HUES48 (cell line): Measurements from ENCODE around the gene GPBP1.
"Not testable (repeated sequence)": the region's sequence is repeated elsewhere in the genome, so short reads cannot be mapped to it uniquely, and the experiment has no call there.

Source experiments
- H3K27ac ChIP-seq: one replicate; pipeline ENCODE4 v1.7.0; 2013; ENCODE audit warnings: low read depth, low read length, inconsistent platforms
- H3K27me3 ChIP-seq: 2 replicates; pipeline ENCODE4 v1.6.1; 2013; ENCODE audit warnings: mild to moderate bottlenecking, low read length; ENCODE audit not compliant: control insufficient read depth, insufficient read depth
- H3K36me3 ChIP-seq: 2 replicates; pipeline ENCODE4 v1.6.1; 2013; ENCODE audit warnings: low read length; ENCODE audit not compliant: control insufficient read depth, insufficient read depth
- H3K4me1 ChIP-seq: 2 replicates; pipeline ENCODE4 v1.6.1; 2013; ENCODE audit warnings: mild to moderate bottlenecking, low read length; ENCODE audit not compliant: control insufficient read depth, insufficient read depth
- H3K4me3 ChIP-seq: 2 replicates; pipeline ENCODE4 v1.5.1; 2013; ENCODE audit warnings: mild to moderate bottlenecking, low read depth, low read length
- H3K9ac ChIP-seq: 2 replicates; pipeline ENCODE4 v1.6.1; 2013; ENCODE audit warnings: mild to moderate bottlenecking, low read depth, low read length, moderate library complexity
- H3K9me3 ChIP-seq: 2 replicates; pipeline ENCODE4 v1.6.1; 2013; ENCODE audit warnings: low read length; ENCODE audit not compliant: control insufficient read depth, insufficient read depth

The GPBP1 gene

DNA sequence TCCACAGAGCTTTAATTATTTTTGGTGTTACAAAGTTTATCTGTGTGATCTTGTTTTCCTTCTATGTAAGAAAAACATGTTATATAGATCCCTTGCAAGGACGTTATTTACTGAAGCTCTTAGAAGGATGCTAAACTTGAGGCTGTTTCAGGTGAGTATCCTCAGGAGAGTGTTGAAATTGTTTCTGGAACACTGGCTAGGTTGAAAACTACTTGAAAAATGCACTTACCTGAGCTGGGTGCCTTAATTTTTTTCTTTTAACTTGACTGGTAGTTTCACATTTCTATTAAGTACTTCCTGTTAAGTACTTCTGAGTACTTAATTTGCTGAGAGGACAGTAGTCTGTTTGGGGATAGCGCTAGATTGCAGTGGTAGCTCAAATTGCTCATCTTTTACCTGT is 18.1 kb downstream of the GPBP1 start:
- no peak overlapping the region for H3K4me3 ChIP-seq
- H3K4me1 ChIP-seq = peaks cover 11% of the 10 kb centered on the region; the same call in 1 of the 2 replicates
- no peaks in the 10 kb centered on the region for H3K27me3 ChIP-seq
- H3K36me3 ChIP-seq = peaks cover 17% of the 10 kb centered on the region
- H3K9me3 ChIP-seq = no peaks in the 10 kb centered on the region
- H3K27ac ChIP-seq = no peak overlapping the region
- no peak overlapping the region for H3K9ac ChIP-seq

DNA sequence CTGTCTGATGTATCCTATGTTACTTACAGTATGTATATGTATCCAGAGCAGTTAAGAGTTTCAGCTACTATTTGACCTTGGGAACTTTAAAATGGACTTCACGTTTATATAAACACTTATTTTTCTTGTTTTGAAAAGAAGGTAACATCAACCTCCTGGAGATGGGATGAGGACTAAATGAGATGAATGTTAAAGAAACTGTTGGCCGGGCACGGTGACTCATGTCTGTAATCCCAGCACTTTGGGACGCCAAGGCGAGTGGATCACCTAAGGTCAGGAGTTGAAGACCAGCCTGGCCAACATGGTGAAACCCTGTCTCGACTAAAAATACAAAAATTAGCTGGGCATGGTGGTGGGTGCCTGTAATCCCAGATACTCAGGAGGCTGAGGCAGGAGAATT is 19.0 kb downstream of the GPBP1 start:
- H3K27me3 ChIP-seq, H3K4me1 ChIP-seq, H3K4me3 ChIP-seq, H3K9ac ChIP-seq, H3K27ac ChIP-seq, H3K9me3 ChIP-seq: not testable (repeated sequence)
- H3K36me3 ChIP-seq = peaks cover 20% of the 10 kb centered on the region

DNA sequence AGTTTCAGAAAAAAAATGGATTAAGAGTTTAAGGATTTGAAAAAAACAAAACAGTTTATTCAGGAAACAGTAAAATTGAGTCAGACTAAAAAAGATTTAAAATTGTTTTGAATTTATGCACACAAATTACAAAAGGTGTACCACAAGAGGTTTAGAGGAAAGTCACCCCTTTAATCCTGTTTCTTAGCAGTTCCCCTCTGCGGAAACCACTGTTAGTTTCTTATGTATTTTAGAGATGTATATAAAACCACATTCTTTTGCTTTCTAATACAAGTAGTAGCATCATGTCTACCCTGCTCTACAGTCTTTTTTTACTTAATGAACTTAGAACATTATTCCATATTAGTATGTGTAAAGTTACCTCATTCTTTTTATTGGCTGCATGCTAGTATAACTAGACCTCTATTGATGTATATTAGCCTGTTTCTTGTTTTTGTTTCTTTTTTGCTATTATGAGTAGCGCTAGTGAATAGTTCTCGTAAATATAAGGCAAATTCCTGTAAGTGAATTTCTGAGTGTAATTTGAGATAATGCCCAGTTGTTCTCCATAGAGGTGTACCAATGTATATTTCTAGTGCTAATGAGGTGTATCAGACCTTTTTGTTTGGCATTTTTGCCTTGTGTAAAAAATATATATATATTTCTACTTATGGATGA is 20.0 kb downstream of the GPBP1 start:
- H3K9me3 ChIP-seq = no peaks in the 10 kb centered on the region
- H3K27ac ChIP-seq = no peak overlapping the region
- no peaks in the 10 kb centered on the region for H3K27me3 ChIP-seq
- peaks cover 25% of the 10 kb centered on the region for H3K36me3 ChIP-seq
- no peak overlapping the region for H3K4me3 ChIP-seq
- H3K4me1 ChIP-seq = peaks cover 8% of the 10 kb centered on the region; the same call in 1 of the 2 replicates
- no peak overlapping the region for H3K9ac ChIP-seq

DNA sequence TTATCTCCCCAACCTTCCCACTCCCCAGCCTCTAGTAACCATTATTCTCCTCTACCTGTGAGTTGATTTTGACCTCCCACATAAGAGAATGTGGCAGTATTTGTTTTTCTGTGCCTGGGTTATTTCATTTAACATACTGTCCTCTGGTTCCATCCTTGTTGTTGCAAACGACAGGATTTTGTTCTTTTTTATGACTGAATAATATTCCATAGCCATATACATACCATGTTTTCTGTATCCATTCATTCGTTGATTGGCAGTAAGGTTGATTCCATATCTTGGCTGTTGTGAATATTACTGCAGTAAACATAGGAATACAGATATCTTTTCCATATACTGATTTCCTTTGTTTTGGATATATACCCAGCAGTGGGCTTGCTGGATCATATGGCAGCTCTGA is 20.8 kb downstream of the GPBP1 start:
- Histone ChIP-seq H3K9ac (no peak overlapping the region), H3K4me1 (peaks cover 12% of the 10 kb centered on the region), H3K27me3 (no peaks in the 10 kb centered on the region), H3K9me3 (no peaks in the 10 kb centered on the region), H3K27ac (no peak overlapping the region), H3K36me3 (peaks cover 25% of the 10 kb centered on the region), H3K4me3 (no peak overlapping the region)

DNA sequence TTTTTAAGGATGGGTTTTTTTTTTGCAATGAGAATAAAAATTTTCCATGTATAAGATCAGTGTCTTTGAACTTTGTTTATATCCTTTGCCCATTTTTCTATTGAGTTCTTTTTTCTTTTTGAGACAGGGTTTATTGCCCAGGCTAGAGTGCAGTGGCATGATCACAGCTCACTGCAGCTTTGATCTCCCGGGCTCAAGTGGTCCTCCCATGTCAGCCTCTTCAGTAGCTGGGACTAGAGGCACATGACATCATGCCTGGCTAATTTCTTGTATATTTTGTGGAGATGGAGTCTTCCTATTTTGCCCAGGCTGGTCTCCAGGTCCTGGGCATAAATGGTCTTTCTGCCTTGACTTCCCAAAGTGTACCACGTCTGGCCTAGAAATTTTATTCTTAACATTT is 21.2 kb downstream of the GPBP1 start:
- H3K27ac ChIP-seq = no peak overlapping the region
- peaks cover 13% of the 10 kb centered on the region for H3K4me1 ChIP-seq
- peaks cover 25% of the 10 kb centered on the region for H3K36me3 ChIP-seq
- H3K9ac ChIP-seq = no peak overlapping the region
- H3K27me3 ChIP-seq = no peaks in the 10 kb centered on the region
- no peak overlapping the region for H3K4me3 ChIP-seq
- H3K9me3 ChIP-seq = no peaks in the 10 kb centered on the region

DNA sequence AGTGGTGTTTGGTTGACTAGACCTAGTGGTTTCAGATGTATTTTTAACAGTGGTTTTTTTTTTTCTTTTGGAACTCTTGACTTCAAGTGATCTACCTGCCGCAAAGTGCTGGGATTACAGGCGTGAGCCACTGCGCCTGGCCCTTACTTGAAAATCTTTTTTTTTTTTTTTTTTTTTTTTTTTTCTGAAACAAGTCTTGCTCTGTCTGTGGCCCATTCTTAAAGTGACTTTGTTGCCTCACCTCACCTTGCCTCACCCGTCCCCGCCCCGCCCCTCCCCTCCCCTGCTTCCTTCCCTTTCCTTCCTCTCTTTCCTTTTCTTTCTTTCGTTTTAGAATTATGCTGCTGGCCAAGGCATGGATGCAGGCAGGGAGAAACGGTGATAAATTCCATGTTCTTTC is 26.0 kb downstream of the GPBP1 start:
- no peak overlapping the region for H3K27ac ChIP-seq
- H3K9ac ChIP-seq = no peak overlapping the region
- H3K27me3 ChIP-seq = no peaks in the 10 kb centered on the region
- no peaks in the 10 kb centered on the region for H3K9me3 ChIP-seq
- H3K36me3 ChIP-seq = peaks cover 12% of the 10 kb centered on the region; the same call in 1 of the 2 replicates
- no peak overlapping the region for H3K4me3 ChIP-seq
- peaks cover 33% of the 10 kb centered on the region for H3K4me1 ChIP-seq

DNA sequence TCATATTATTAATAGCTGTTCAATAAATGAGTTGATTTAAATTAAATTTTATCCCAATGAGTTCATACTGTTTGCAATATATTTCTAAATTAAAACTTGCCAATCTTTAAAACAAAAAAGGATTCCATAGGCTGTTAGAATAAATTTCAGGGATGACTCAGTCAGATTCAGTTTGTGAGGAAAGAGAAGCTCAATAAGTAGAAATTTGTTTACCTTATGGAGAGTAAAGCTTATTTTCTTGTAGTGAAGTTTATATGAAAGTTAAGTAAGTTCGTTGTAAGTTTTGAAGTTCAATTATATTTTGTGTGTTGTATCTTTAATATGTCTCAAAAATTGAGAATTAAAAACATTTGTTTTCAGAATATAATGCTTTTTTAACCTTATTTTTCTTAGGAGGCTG is 29.0 kb downstream of the GPBP1 start:
- H3K9me3 ChIP-seq = no peaks in the 10 kb centered on the region
- H3K27ac ChIP-seq = no peak overlapping the region
- H3K27me3 ChIP-seq = no peaks in the 10 kb centered on the region
- H3K4me1 ChIP-seq = peaks cover 38% of the 10 kb centered on the region
- no peak overlapping the region for H3K9ac ChIP-seq
- no peak overlapping the region for H3K4me3 ChIP-seq
- H3K36me3 ChIP-seq = peaks cover 6% of the 10 kb centered on the region; the same call in 1 of the 2 replicates

DNA sequence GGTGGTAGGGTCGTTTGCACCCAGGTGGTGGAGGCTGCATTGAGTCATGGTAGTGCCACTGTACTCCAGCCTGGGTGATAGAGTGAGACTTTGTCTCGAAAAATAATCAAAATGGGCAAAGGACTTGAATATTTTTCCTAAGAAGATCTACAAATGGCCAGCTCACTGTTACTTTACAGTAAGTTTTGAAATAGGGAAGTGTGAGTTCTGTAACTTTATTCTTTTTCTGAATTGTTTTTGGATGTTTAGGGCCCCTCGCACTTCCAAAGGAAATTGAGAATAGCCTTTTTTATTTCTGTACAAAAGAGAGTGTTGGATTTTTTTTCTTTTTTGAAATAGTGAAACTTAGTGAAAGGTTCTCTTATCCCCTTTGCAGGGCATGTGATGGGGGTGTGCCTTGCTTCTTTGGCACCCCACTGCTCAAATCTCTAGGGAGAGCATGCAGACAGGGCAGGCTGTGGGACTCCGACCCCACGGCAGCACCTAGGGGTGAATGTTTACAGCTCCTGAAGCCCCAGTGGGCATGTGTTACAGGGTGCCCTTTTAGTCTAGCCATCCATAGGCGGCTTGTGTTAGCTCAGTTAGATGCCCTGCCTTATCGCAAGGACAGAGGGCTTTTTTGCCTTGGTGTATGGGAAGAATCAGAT is 33.3 kb downstream of the GPBP1 start:
- peaks cover 38% of the 10 kb centered on the region for H3K4me1 ChIP-seq
- H3K36me3 ChIP-seq = no peaks in the 10 kb centered on the region
- H3K4me3 ChIP-seq = no peak overlapping the region

DNA sequence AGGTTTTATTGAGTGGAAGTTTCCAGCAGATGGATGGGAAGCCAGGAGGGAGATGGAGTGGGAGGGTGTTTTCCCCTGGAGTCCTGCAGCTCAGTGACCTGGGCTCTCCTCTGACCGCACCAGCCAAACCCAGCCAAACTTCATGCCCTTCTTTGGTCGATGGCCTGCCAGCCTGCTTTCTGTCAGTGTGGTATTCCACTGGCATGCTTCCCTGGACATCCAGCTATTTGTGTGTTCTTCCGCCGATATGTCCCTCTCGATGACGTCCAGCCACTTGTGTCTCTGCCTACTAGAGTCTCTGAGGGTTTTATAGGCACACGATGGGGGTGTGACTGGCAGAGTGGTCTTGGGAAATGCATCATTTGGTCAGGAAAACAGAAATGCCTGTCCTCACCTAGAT is 33.8 kb downstream of the GPBP1 start:
- Histone ChIP-seq H3K4me1 (peaks cover 33% of the 10 kb centered on the region), H3K9ac (no peak overlapping the region), H3K27me3 (no peaks in the 10 kb centered on the region), H3K36me3 (no peaks in the 10 kb centered on the region), H3K9me3 (no peaks in the 10 kb centered on the region), H3K27ac (no peak overlapping the region), H3K4me3 (no peak overlapping the region)

More for the DNA sequence above, 33.3 kb downstream of the GPBP1 start:
- Histone ChIP-seq H3K9me3 (no peaks in the 10 kb centered on the region), H3K27me3 (no peaks in the 10 kb centered on the region), H3K9ac (no peak overlapping the region), H3K27ac (no peak overlapping the region)

DNA sequence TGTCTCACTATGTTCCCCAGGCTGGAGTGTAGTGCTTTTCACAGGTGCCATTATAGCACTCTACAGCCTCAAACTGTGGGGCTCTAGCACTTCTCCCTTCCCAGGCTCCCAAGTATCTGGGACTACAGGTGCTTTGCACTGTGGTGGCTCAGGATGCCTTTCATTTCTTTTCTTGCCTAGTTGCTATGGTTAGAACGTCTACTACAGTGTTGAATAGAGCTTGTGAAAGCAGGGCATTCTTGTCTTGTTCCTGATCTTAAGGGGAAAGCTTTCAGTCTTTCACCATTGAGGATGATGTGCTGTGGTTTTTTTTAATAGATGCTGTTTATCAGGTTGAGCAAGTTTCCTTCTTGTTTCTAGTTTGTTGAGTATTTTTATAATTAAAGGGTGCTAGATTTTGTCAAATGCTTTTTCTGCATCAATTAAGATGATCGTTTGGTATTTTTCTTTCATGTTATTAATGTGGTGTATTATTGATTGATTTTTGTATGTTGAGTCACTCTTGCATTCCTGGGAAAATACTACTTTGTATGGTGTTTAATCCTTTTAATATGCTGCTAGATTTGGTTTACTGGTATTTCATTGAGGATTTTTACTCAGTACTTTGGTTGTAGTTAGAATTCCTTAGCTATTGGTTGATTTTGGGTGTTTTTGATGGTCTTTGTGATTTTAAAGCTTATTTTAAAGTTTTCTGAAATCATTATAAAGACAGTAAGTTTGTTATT is 35.6 kb downstream of the GPBP1 start:
- H3K4me1 ChIP-seq = peaks cover 27% of the 10 kb centered on the region
- H3K9me3 ChIP-seq = no peaks in the 10 kb centered on the region
- H3K27me3 ChIP-seq = no peaks in the 10 kb centered on the region
- peaks cover 7% of the 10 kb centered on the region for H3K36me3 ChIP-seq
- H3K4me3 ChIP-seq = no peak overlapping the region
- H3K9ac ChIP-seq = no peak overlapping the region
- H3K27ac ChIP-seq = no peak overlapping the region

DNA sequence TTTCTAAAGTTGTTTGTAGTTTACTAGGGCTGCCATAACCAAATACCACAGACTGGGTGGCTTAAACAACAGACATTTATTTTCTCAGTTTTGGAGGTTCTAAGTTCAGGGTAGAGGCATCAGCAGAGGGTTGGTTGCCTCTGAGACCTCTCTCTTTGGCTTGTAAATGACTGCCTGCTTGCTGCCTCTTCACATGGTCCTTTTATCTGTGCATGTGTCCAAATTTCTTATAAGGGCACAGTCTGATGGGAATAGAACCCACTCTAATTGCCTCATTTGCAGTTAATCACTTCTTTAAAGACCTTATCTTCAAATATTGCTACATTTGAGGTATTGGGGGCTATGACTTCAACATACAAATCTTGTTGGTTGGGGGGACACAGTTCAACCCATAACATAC is 36.8 kb downstream of the GPBP1 start:
- Histone ChIP-seq H3K9me3 (no peaks in the 10 kb centered on the region), H3K27me3 (no peaks in the 10 kb centered on the region), H3K27ac (no peak overlapping the region), H3K36me3 (peaks cover 18% of the 10 kb centered on the region), H3K9ac (no peak overlapping the region), H3K4me1 (peaks cover 30% of the 10 kb centered on the region), H3K4me3 (no peak overlapping the region)
